GM12875 (cell line): ENCODE results near the gene TRIM39.
"Not testable (repeated sequence)": the region's sequence is repeated elsewhere in the genome, so short reads cannot be mapped to it uniquely, and the experiment has no call there.

ENCODE experiments used
- H3K4me3 ChIP-seq: one replicate; pipeline ENCODE4 v1.5.1; 2011; ENCODE audit warnings: low read depth, low read length, control low read depth
- TF ChIP-seq, protein P1 (sequence below): IDR thresholded peaks from 2 replicates; pipeline ENCODE4 v1.5.1; 2011; ENCODE audit warnings: low read depth, mild to moderate bottlenecking, control low read depth, inconsistent platforms, low read length, moderate library complexity, borderline replicate concordance; ENCODE audit not compliant: insufficient read depth

The TRIM39 gene

DNA sequence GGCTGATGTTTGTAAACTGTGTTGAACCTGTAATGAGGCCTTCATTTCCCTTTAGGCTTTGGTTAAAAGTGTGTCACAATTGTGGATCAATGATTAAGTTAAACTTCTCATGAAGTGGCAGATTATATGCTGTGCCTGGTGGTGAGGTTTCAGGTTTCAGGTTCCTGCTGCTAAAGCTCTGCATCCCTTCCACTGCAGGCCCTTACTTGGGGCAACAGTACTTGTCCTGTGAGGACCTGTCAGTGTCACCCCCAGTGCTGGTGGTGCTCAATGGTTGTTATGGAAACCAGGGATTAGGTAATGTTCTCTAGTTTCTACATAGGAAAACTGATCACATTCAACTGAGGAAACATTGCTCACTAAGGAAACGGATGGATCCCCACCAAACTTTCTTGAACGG is 36.7 kb downstream of the TRIM39 start:
- TF ChIP-seq, protein P1, sequence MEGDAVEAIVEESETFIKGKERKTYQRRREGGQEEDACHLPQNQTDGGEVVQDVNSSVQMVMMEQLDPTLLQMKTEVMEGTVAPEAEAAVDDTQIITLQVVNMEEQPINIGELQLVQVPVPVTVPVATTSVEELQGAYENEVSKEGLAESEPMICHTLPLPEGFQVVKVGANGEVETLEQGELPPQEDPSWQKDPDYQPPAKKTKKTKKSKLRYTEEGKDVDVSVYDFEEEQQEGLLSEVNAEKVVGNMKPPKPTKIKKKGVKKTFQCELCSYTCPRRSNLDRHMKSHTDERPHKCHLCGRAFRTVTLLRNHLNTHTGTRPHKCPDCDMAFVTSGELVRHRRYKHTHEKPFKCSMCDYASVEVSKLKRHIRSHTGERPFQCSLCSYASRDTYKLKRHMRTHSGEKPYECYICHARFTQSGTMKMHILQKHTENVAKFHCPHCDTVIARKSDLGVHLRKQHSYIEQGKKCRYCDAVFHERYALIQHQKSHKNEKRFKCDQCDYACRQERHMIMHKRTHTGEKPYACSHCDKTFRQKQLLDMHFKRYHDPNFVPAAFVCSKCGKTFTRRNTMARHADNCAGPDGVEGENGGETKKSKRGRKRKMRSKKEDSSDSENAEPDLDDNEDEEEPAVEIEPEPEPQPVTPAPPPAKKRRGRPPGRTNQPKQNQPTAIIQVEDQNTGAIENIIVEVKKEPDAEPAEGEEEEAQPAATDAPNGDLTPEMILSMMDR: no peak
- H3K4me3 ChIP-seq: no peak overlapping the region

DNA sequence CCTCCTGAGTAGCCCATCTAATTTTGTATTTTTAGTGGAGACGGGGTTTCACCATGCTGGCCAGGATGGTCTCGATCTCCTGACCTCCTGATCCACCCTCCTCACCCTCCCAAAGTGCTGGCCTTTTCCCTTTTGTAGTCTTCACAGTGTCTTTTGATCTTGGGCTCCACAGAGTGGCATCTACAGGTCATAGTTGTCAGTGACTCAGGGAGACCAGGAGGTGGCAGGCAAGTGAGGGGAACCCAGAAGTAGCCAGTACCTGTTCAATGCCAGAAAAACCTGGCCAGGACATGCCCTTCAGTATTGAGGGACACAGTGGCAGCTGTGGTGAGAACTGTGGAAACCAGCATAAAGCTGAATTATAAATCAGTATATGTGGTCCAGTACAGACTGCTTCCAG is 37.9 kb downstream of the TRIM39 start:
- TF ChIP-seq, protein P1: peak; percentile 13; the same call in 1 of the 2 replicates
- H3K4me3 ChIP-seq: no peak overlapping the region

DNA sequence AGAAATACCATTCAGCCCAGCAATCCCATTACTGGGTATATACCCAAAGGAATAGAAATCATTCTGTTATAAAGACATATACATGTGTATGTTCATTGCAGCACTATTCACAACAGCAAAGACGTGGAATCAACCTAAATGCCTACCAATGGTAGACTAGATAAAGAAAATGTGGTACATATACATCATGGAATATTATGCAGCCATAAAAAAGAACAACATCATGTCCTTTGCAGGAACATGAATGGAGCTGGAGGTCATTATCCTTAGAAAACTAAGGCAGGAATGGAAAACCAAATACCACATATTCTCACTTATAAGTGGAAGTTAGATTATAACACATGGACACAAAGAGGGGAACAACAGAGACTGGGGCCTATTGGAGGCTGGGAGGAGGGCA is 42.6 kb downstream of the TRIM39 start:
- H3K4me3 ChIP-seq: not testable (repeated sequence)

DNA sequence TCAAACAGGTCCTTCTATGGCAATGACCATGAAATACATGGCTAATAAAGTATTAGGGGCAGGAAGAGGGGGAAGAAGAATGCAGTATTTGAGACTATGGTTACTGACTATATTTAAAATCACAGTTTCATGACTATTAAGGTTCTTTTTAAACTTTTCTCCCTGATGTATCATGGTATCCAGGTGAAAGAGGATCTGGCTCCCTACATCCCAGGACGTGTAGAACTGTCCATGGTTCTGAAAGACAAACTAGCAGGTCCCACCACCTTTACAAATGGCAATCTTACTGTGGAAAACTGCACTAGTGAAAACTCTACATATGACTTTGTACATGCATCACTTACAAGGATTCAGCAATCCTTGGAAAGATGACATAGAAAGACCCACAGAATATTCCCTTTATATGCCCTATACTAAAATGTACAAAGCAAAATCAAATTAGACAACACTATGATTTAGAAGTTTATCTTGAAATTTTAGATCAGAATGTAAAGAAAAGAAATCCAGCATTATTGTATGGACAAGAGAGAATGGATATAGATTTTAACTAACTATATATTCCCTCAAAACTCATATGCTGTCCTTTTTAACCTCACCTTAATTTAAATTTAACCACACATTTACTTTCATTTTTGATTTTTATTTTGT is 51.7 kb downstream of the TRIM39 start:
- no peak overlapping the region for H3K4me3 ChIP-seq
- TF ChIP-seq, protein P1: no peak

DNA sequence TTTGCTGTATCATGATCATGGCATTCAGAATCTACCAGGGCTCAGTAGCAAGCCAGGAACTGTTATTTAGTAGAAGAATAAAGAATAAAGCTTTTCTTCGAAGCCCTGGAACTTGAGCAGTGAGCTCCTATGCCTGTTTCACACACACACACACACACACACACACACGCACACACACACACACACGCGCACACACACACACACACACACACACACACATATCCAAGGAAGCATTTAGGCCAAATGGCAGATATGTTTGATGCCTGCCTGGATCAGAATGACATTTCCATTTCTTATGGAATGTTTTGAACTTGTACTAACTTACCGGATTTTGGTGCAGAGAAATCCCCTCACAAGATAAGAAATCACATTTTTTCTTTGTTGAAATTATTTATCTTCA is 53.7 kb downstream of the TRIM39 start:
- TF ChIP-seq, protein P1: no peak
- no peak overlapping the region for H3K4me3 ChIP-seq

DNA sequence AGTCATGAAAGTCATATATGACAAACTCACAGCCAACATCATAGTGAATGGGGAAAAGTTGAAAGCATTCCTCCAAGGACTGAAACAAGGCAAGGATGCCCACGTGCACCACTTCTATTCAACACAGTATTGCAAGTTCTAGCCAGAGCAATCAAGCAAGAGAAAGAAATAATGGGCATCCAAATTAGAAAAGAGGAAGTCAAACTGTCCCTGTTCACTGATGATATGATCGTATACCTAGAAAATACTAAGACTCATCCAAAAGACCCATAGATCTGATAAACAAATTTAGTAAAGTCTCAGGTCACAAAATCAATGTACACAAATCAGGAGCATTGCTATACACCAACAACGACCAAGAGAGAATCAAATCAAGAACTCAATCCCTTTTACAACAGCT is 59.4 kb downstream of the TRIM39 start:
- TF ChIP-seq, protein P1: no peak
- no peak overlapping the region for H3K4me3 ChIP-seq

DNA sequence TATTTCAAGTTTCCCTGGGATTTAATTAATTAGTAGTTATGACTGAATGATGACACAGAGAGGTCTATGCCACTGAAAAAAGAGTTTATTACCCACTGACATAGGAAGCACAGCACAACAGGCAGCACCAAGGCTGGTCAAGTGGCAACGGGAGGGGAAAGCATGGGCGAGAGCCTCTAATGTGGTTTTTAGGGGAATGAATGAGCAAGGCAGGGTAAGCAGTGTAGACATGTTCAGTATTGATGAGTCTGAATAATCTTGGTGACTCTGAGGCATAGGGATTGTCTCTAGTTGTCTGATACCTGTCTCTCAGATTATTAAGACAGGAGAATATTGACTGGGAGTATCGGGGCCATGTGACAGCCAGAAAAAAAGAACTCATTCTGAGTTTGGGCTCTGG is 64.5 kb downstream of the TRIM39 start:
- no peak overlapping the region for H3K4me3 ChIP-seq
- TF ChIP-seq, protein P1: no peak
